Astrocyte (in vitro differentiated cells and primary cell): ENCODE data around the gene BTN3A1. TPM values are rescaled to one million over a fixed set of nuclear protein-coding genes. Genes with fewer than 3 reads are reported as not detected.

Experiments
- DNase-seq: peaks from one replicate; pipeline ENCODE4 v3.0.0-alpha.2; 2010; ENCODE audit warnings: low read depth
- FAIRE-seq: peaks from 2 replicates; lab custom pipeline; 2011; peaks lifted over from hg19 to GRCh38; lab: Jason Lieb, UNC
- H2AFZ ChIP-seq: 2 replicates; pipeline ENCODE4 v1.6.0; 2012; ENCODE audit warnings: low read depth, low read length, inconsistent platforms
- H3K27ac ChIP-seq: 2 replicates; pipeline ENCODE4 v1.5.1; 2011; ENCODE audit warnings: low read depth, low read length, inconsistent platforms
- H3K27me3 ChIP-seq: 2 replicates; pipeline ENCODE4 v1.6.0; 2011; ENCODE audit warnings: low read length, inconsistent platforms; ENCODE audit not compliant: insufficient read depth
- H3K36me3 ChIP-seq: 2 replicates; pipeline ENCODE4 v1.5.1; 2011; ENCODE audit warnings: low read length, inconsistent platforms; ENCODE audit not compliant: insufficient read depth
- H3K4me1 ChIP-seq: 2 replicates; pipeline ENCODE4 v1.5.1; 2011; ENCODE audit warnings: low read length, inconsistent platforms; ENCODE audit not compliant: insufficient read depth
- H3K4me2 ChIP-seq: 2 replicates; pipeline ENCODE4 v1.6.0; 2012; ENCODE audit warnings: low read length, inconsistent platforms
- H3K4me3 ChIP-seq: 2 replicates; pipeline ENCODE4 v1.5.1; 2011; ENCODE audit warnings: low read depth, mild to moderate bottlenecking, low read length, inconsistent platforms; ENCODE audit not compliant: insufficient read depth
- H3K79me2 ChIP-seq: 2 replicates; pipeline ENCODE4 v1.6.0; 2012; ENCODE audit warnings: mild to moderate bottlenecking, low read length, inconsistent platforms; ENCODE audit not compliant: insufficient read depth
- H3K9ac ChIP-seq: 2 replicates; pipeline ENCODE4 v1.6.0; 2012; ENCODE audit warnings: mild to moderate bottlenecking, low read length, inconsistent platforms
- H3K9me3 ChIP-seq: 2 replicates; pipeline ENCODE4 v1.5.1; 2012; ENCODE audit warnings: low read depth, mild to moderate bottlenecking, low read length, inconsistent platforms; ENCODE audit not compliant: insufficient read depth
- H4K20me1 ChIP-seq: 2 replicates; pipeline ENCODE4 v1.6.0; 2012; ENCODE audit warnings: low read length, inconsistent platforms; ENCODE audit not compliant: insufficient read depth
- H3K27ac Mint-ChIP-seq: one replicate; pipeline ENCODE4 v1.8.0; 2021; ENCODE audit warnings: mild to moderate bottlenecking, mixed read lengths; ENCODE audit not compliant: unreplicated experiment
- H3K27me3 Mint-ChIP-seq: one replicate; pipeline ENCODE4 v1.8.0; 2021; ENCODE audit warnings: low read depth, mixed read lengths; ENCODE audit not compliant: unreplicated experiment
- H3K36me3 Mint-ChIP-seq: one replicate; pipeline ENCODE4 v1.8.0; 2021; ENCODE audit warnings: low read depth, mixed read lengths; ENCODE audit not compliant: unreplicated experiment
- H3K4me1 Mint-ChIP-seq: one replicate; pipeline ENCODE4 v1.8.0; 2021; ENCODE audit warnings: low read depth, mixed read lengths; ENCODE audit not compliant: unreplicated experiment
- H3K4me3 Mint-ChIP-seq: one replicate; pipeline ENCODE4 v1.8.0; 2021; ENCODE audit warnings: mild to moderate bottlenecking, moderate library complexity, mixed read lengths; ENCODE audit not compliant: unreplicated experiment
- H3K9me3 Mint-ChIP-seq: one replicate; pipeline ENCODE4 v1.8.0; 2021; ENCODE audit warnings: mild to moderate bottlenecking, mixed read lengths; ENCODE audit not compliant: unreplicated experiment
- CTCF ChIP-seq: IDR thresholded peaks from 2 replicates; pipeline ENCODE4 v1.5.1; 2011; ENCODE audit warnings: low read depth, mild to moderate bottlenecking, inconsistent platforms, low read length, moderate library complexity; ENCODE audit not compliant: insufficient read depth
- EZH2 ChIP-seq: IDR thresholded peaks from 2 replicates; pipeline ENCODE4 v1.6.1; 2012; ENCODE audit warnings: mild to moderate bottlenecking, low read length, inconsistent platforms; ENCODE audit not compliant: insufficient read depth
- total RNA-seq: library from RNA; stranded (reverse); gene quantifications from 2 replicates; pipeline ENCODE4 v1.2.1, GENCODE V29; 2021

Gene BTN3A1
- total RNA-seq, 1 donor from 2014 or later, result 22.2 TPM

- no peaks in the 10 kb centered on the region for H3K27me3 Mint-ChIP-seq
- no peak overlapping the region for H3K27ac Mint-ChIP-seq
Observed at GRCh38 chr6:26412228-26412627, 10.2 kb downstream of the BTN3A1 start.

GRCh38 chr6:26412954-26413353 is 10.9 kb downstream of the BTN3A1 start:
- FAIRE-seq, result no peak
- no peaks in the 10 kb centered on the region for H3K27me3 Mint-ChIP-seq

More at GRCh38 chr6:26412228-26412627, 10.2 kb downstream of the BTN3A1 start:
- no peak for FAIRE-seq
- no peaks in the 10 kb centered on the region for H4K20me1 ChIP-seq
- H2AFZ ChIP-seq, result no peak overlapping the region
- peaks cover 5% of the 10 kb centered on the region for H3K4me1 ChIP-seq
- H3K4me2 ChIP-seq, result no peak overlapping the region
- no peak overlapping the region for H3K9ac ChIP-seq
- Mint-ChIP-seq H3K36me3 (peaks cover 39% of the 10 kb centered on the region), H3K4me3 (no peak overlapping the region), H3K4me1 (peaks cover 2% of the 10 kb centered on the region), H3K9me3 (peaks cover 4% of the 10 kb centered on the region)
- H3K27me3 ChIP-seq, result no peaks in the 10 kb centered on the region
- H3K79me2 ChIP-seq, result no peaks in the 10 kb centered on the region
- no peak for DNase-seq
- H3K9me3 ChIP-seq, result no peaks in the 10 kb centered on the region
- TF ChIP-seq EZH2, result no peak
- TF ChIP-seq CTCF, result no peak
- no peak overlapping the region for H3K4me3 ChIP-seq
- H3K27ac ChIP-seq, result no peak overlapping the region
- no peaks in the 10 kb centered on the region for H3K36me3 ChIP-seq

More at GRCh38 chr6:26412954-26413353, 10.9 kb downstream of the BTN3A1 start:
- no peaks in the 10 kb centered on the region for H4K20me1 ChIP-seq
- H3K9me3 Mint-ChIP-seq, result peaks cover 8% of the 10 kb centered on the region
- no peak overlapping the region for H3K4me3 ChIP-seq
- DNase-seq, result no peak
- H3K79me2 ChIP-seq, result no peaks in the 10 kb centered on the region
- peaks cover 5% of the 10 kb centered on the region for H3K4me1 ChIP-seq
- no peak overlapping the region for H3K27ac Mint-ChIP-seq
- no peak overlapping the region for H3K27ac ChIP-seq
- TF ChIP-seq EZH2 (no peak), CTCF (no peak)
- no peaks in the 10 kb centered on the region for H3K9me3 ChIP-seq
- H3K36me3 Mint-ChIP-seq, result peaks cover 36% of the 10 kb centered on the region
- H3K36me3 ChIP-seq, result no peaks in the 10 kb centered on the region
- H3K27me3 ChIP-seq, result no peaks in the 10 kb centered on the region
- H3K9ac ChIP-seq, result no peak overlapping the region
- no peak overlapping the region for H2AFZ ChIP-seq
- H3K4me1 Mint-ChIP-seq, result peaks cover 2% of the 10 kb centered on the region
- H3K4me3 Mint-ChIP-seq, result no peak overlapping the region
- no peak overlapping the region for H3K4me2 ChIP-seq
